Epithelial cell of prostate (primary cell): ENCODE results near the gene MYCN.
"Not testable (repeated sequence)": the region's sequence is repeated elsewhere in the genome, so short reads cannot be mapped to it uniquely, and the experiment has no call there.

ENCODE experiments used
- DNase-seq: peaks from one replicate; pipeline ENCODE4 v3.0.0-alpha.2; 2011; ENCODE audit warnings: low read depth, low spot score
- H3K27ac ChIP-seq: fragments of 450-650 bp; 2 replicates; pipeline ENCODE4 v1.5.1; 2017; ENCODE audit warnings: mild to moderate bottlenecking

MYCN gene

GRCh38 chr2:15956751-15957736 is 16.7 kb downstream of the MYCN start:
- H3K27ac ChIP-seq: no peak overlapping the region

GRCh38 chr2:15957881-15958713 is 17.7 kb downstream of the MYCN start:
- no peak overlapping the region for H3K27ac ChIP-seq
- DNase-seq: no peak

More at GRCh38 chr2:15956751-15957736, 16.7 kb downstream of the MYCN start:
- no peak for DNase-seq

GRCh38 chr2:15959331-15960153 is 19.2 kb downstream of the MYCN start:
- no peak overlapping the region for H3K27ac ChIP-seq
- DNase-seq: no peak

GRCh38 chr2:15960154-15960520 is 19.8 kb downstream of the MYCN start:
- not testable (repeated sequence) for DNase-seq

GRCh38 chr2:15963109-15963976 is 23.0 kb downstream of the MYCN start:
- DNase-seq, H3K27ac ChIP-seq: not testable (repeated sequence)

More at GRCh38 chr2:15960154-15960520, 19.8 kb downstream of the MYCN start:
- H3K27ac ChIP-seq: not testable (repeated sequence)

GRCh38 chr2:15963977-15964670 is 23.8 kb downstream of the MYCN start:
- DNase-seq: no peak
- H3K27ac ChIP-seq: no peak overlapping the region

- H3K27ac ChIP-seq: no peak overlapping the region
- DNase-seq: no peak
These were observed 24.7 kb downstream of the MYCN start for GRCh38 chr2:15964936-15965563.

- no peak for DNase-seq
These were observed 25.2 kb downstream of the MYCN start for GRCh38 chr2:15965564-15966019.

GRCh38 chr2:15967415-15968279 is 27.3 kb downstream of the MYCN start:
- no peak for DNase-seq

More at GRCh38 chr2:15965564-15966019, 25.2 kb downstream of the MYCN start:
- H3K27ac ChIP-seq: no peak overlapping the region

GRCh38 chr2:15968280-15969178 is 28.2 kb downstream of the MYCN start:
- no peak overlapping the region for H3K27ac ChIP-seq
- no peak for DNase-seq

More at GRCh38 chr2:15967415-15968279, 27.3 kb downstream of the MYCN start:
- H3K27ac ChIP-seq: no peak overlapping the region

GRCh38 chr2:15969214-15969613 is 28.9 kb downstream of the MYCN start:
- no peak for DNase-seq

GRCh38 chr2:15970701-15971100 is 30.4 kb downstream of the MYCN start:
- no peak overlapping the region for H3K27ac ChIP-seq
- DNase-seq: no peak

More at GRCh38 chr2:15969214-15969613, 28.9 kb downstream of the MYCN start:
- no peak overlapping the region for H3K27ac ChIP-seq

GRCh38 chr2:15971351-15971750 is 31.0 kb downstream of the MYCN start:
- no peak overlapping the region for H3K27ac ChIP-seq
- no peak for DNase-seq

GRCh38 chr2:15971831-15972522 is 31.6 kb downstream of the MYCN start:
- H3K27ac ChIP-seq: no peak overlapping the region
- DNase-seq: no peak
